ENCODE measurements around the gene CBX8.
"Not testable (repeated sequence)": the region's sequence is repeated elsewhere in the genome, so short reads cannot be mapped to it uniquely, and the experiment has no call there.

Gene CBX8

GRCh38 chr17:79777120-79777893 is 19.6 kb downstream of the CBX8 start:
- DNase-seq: no peak

- DNase-seq: no peak
These were observed 20.3 kb downstream of the CBX8 start for GRCh38 chr17:79776376-79777119.

- DNase-seq: no peak
These were observed 21.2 kb downstream of the CBX8 start for GRCh38 chr17:79775632-79776031.

GRCh38 chr17:79774561-79774975 is 22.3 kb downstream of the CBX8 start:
- DNase-seq: no peak

- not testable (repeated sequence) for DNase-seq
These were observed 24.2 kb downstream of the CBX8 start for GRCh38 chr17:79772726-79773125.

GRCh38 chr17:79771276-79771675 is 25.6 kb downstream of the CBX8 start:
- no peak for DNase-seq

GRCh38 chr17:79769570-79770506 is 27.0 kb downstream of the CBX8 start:
- DNase-seq: no peak

- DNase-seq: no peak
These were observed 31.2 kb downstream of the CBX8 start for GRCh38 chr17:79765708-79766107.

GRCh38 chr17:79761894-79762589 is 34.8 kb downstream of the CBX8 start:
- DNase-seq: no peak

- DNase-seq: no peak
These were observed 36.5 kb downstream of the CBX8 start for GRCh38 chr17:79760197-79760906.

GRCh38 chr17:79758271-79758670 is 38.6 kb downstream of the CBX8 start:
- DNase-seq: no peak

- no peak for DNase-seq
These were observed 39.6 kb downstream of the CBX8 start for GRCh38 chr17:79757140-79757745.

- DNase-seq: no peak
These were observed 41.3 kb downstream of the CBX8 start for GRCh38 chr17:79755591-79755990.

GRCh38 chr17:79754903-79755302 is 42.0 kb downstream of the CBX8 start:
- DNase-seq: not testable (repeated sequence)

- no peak for DNase-seq
These were observed 42.5 kb downstream of the CBX8 start for GRCh38 chr17:79754370-79754769.

- DNase-seq: no peak
These were observed 44.7 kb downstream of the CBX8 start for GRCh38 chr17:79752175-79752574.

- DNase-seq: no peak
These were observed 46.0 kb downstream of the CBX8 start for GRCh38 chr17:79750650-79751545.

GRCh38 chr17:79749958-79750357 is 46.9 kb downstream of the CBX8 start:
- no peak for DNase-seq

- DNase-seq: no peak
These were observed 47.6 kb downstream of the CBX8 start for GRCh38 chr17:79749156-79749815.
